KMS-11 (cell line): ENCODE data around the gene LOC128125822.
"Not testable (repeated sequence)": the region's sequence is repeated elsewhere in the genome, so short reads cannot be mapped to it uniquely, and the experiment has no call there.

ENCODE experiments used
- H2AFZ ChIP-seq: fragments of 200-600 bp; sonication (generic); 2 replicates; pipeline ENCODE4 v1.6.1; 2016; ENCODE audit warnings: antibody characterized with exemption, mixed run types, low read depth
- H3K27ac ChIP-seq: fragments of 200-600 bp; sonication (generic); 2 replicates; pipeline ENCODE4 v1.6.1; 2016; ENCODE audit warnings: mild to moderate bottlenecking, mixed run types
- H3K27me3 ChIP-seq: fragments of 200-600 bp; sonication (generic); 2 replicates; pipeline ENCODE4 v1.6.1; 2017; ENCODE audit warnings: mild to moderate bottlenecking, low read depth, mixed run types, moderate library complexity; ENCODE audit not compliant: insufficient read depth
- H3K36me3 ChIP-seq: fragments of 200-600 bp; sonication (generic); 2 replicates; pipeline ENCODE4 v1.6.1; 2017; ENCODE audit warnings: mild to moderate bottlenecking, mixed run types; ENCODE audit not compliant: insufficient read depth
- H3K4me1 ChIP-seq: fragments of 200-600 bp; sonication (generic); 2 replicates; pipeline ENCODE4 v1.6.1; 2016; ENCODE audit warnings: mild to moderate bottlenecking, low read depth, mixed run types; ENCODE audit not compliant: poor library complexity, severe bottlenecking
- H3K4me2 ChIP-seq: fragments of 200-600 bp; sonication (generic); 2 replicates; pipeline ENCODE4 v1.7.0; 2016; ENCODE audit warnings: mild to moderate bottlenecking, mixed run types
- H3K4me3 ChIP-seq: fragments of 200-600 bp; sonication (generic); IDR thresholded peaks from 2 replicates; pipeline ENCODE4 v1.6.1; 2017; ENCODE audit warnings: low read depth, low read length, mixed read lengths; ENCODE audit not compliant: insufficient read depth
- H3K79me2 ChIP-seq: fragments of 200-600 bp; sonication (generic); 2 replicates; pipeline ENCODE4 v1.6.1; 2016; ENCODE audit warnings: low read depth, mixed run types; ENCODE audit not compliant: insufficient read depth
- H3K9ac ChIP-seq: fragments of 200-600 bp; sonication (generic); 2 replicates; pipeline ENCODE4 v1.6.1; 2016; ENCODE audit warnings: mild to moderate bottlenecking, mixed run types
- H4K20me1 ChIP-seq: fragments of 200-600 bp; sonication (generic); 2 replicates; pipeline ENCODE4 v1.6.1; 2016; ENCODE audit warnings: mild to moderate bottlenecking, mixed run types; ENCODE audit not compliant: insufficient read depth
- CTCF ChIP-seq: fragments of 200-600 bp; sonication (generic); conservative IDR thresholded peaks from 2 replicates; pipeline ENCODE4 v1.6.1; 2017; ENCODE audit warnings: low read depth, mild to moderate bottlenecking, antibody characterized with exemption, low read length, moderate library complexity, mixed read lengths

LOC128125822 gene

GRCh38 chr6:63572044-63572746, at the start of gene LOC128125822, which contains the start of gene PTP4A1:
LOC128125822 (plus strand) TSS chr6:63572480.
PTP4A1 (plus strand) TSS chr6:63572480; CDS start chr6:63576881, 4,401 bp downstream.
- Histone ChIP-seq H3K27me3 (no peaks in the 10 kb centered on the region), H3K27ac (peak within 1 kb of the TSS; percentile 89), H3K4me2 (peak within 1 kb of the TSS; percentile 93), H2AFZ (peak within 1 kb of the TSS; percentile 90), H3K36me3 (peaks cover 10% of the 10 kb centered on the region), H3K79me2 (peaks cover 48% of the 10 kb centered on the region), H3K9ac (peak within 1 kb of the TSS; percentile 94), H3K4me1 (peaks cover 23% of the 10 kb centered on the region), H4K20me1 (peaks cover 29% of the 10 kb centered on the region), H3K4me3 (no peak within 1 kb of the TSS)
- TF ChIP-seq CTCF = no peak

DNA sequence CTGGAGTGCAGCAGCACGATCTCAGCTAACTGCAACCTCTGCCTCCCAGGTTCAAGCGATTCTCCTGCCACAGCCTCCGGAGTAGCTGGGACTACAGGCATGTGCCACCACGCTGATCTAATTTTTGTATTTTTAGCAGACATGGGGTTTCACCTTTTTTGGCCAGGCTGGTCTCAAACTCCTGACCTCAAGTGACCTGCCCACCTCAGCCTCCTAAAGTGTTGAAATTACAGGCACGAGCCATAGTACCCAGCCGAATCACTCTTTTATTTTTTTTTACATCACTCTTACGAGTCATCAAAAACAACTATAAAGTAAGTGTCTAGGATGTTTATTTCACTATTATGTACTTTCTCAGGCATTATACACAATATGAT, 49.4 kb upstream of the LOC128125822 start:
- H3K4me3 ChIP-seq, H3K79me2 ChIP-seq, H3K4me1 ChIP-seq, H3K36me3 ChIP-seq, H3K4me2 ChIP-seq, H4K20me1 ChIP-seq, H3K9ac ChIP-seq, H3K27ac ChIP-seq, H2AFZ ChIP-seq, H3K27me3 ChIP-seq: not testable (repeated sequence)

DNA sequence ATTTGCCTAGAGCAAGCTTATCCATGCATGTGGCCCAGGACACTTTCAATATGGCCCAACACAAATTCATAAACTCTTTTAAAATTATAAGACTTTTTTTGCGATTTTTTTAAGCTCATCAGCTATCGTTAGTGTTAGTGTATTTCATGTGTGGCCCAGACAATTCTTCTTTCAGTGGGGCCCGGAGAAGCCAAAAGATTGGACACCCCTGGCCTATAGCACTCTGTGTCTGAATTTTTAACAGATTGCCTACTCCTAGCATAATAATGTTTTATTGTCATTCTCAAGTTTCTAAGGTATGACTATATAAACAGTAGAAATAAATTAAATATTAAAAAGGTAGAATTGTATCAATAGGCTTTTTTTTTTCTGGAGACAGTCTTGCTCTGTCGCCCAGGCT, 48.6 kb upstream of the LOC128125822 start:
- Histone ChIP-seq H3K4me3 (no peak overlapping the region), H3K36me3 (no peaks in the 10 kb centered on the region), H3K4me2 (no peak overlapping the region), H3K79me2 (no peaks in the 10 kb centered on the region), H3K27ac (no peak overlapping the region), H4K20me1 (no peaks in the 10 kb centered on the region), H3K27me3 (no peaks in the 10 kb centered on the region), H3K4me1 (peaks cover 5% of the 10 kb centered on the region), H2AFZ (no peak overlapping the region), H3K9ac (no peak overlapping the region)
- no peak for TF ChIP-seq CTCF

GRCh38 chr6:63525186-63525878, 46.9 kb upstream of the LOC128125822 start:
- Histone ChIP-seq H3K36me3 (no peaks in the 10 kb centered on the region), H3K4me3 (no peak overlapping the region), H3K27ac (no peak overlapping the region), H3K9ac (no peak overlapping the region), H3K4me2 (no peak overlapping the region), H3K27me3 (no peaks in the 10 kb centered on the region), H4K20me1 (no peaks in the 10 kb centered on the region), H2AFZ (no peak overlapping the region), H3K4me1 (no peaks in the 10 kb centered on the region), H3K79me2 (no peaks in the 10 kb centered on the region)
- TF ChIP-seq CTCF = no peak

- H3K4me2 ChIP-seq = no peak overlapping the region
- H3K9ac ChIP-seq = no peak overlapping the region
- no peaks in the 10 kb centered on the region for H3K36me3 ChIP-seq
- H4K20me1 ChIP-seq = no peaks in the 10 kb centered on the region
- no peaks in the 10 kb centered on the region for H3K4me1 ChIP-seq
- H2AFZ ChIP-seq = no peak overlapping the region
- no peak for TF ChIP-seq CTCF
- H3K4me3 ChIP-seq = no peak overlapping the region
- H3K27ac ChIP-seq = no peak overlapping the region
- no peaks in the 10 kb centered on the region for H3K27me3 ChIP-seq
- no peaks in the 10 kb centered on the region for H3K79me2 ChIP-seq
Measured at GRCh38 chr6:63526931-63527330, 45.3 kb upstream of the LOC128125822 start.
